ENCODE data around the gene DGLUCY.
"Not testable (repeated sequence)": the region's sequence is repeated elsewhere in the genome, so short reads cannot be mapped to it uniquely, and the experiment has no call there.

DGLUCY gene

GRCh38 chr14:91254461-91254860, 140.6 kb downstream of the DGLUCY start:
- no peak for DNase-seq (ENCODE audit: low read depth in 2 of 3, low spot score in 2 of 3)

GRCh38 chr14:91255026-91255695, 141.3 kb downstream of the DGLUCY start:
- DNase-seq (ENCODE audit: low read depth in 2 of 3, low spot score in 2 of 3) = no peak

- DNase-seq (ENCODE audit: low read depth in 2 of 3, low spot score in 2 of 3) = no peak
These were observed 142.8 kb downstream of the DGLUCY start for GRCh38 chr14:91256661-91257060.

GRCh38 chr14:91257328-91258010, 143.6 kb downstream of the DGLUCY start:
- no peak for DNase-seq (ENCODE audit: low read depth in 2 of 3, low spot score in 2 of 3)

GRCh38 chr14:91258011-91258618, 144.2 kb downstream of the DGLUCY start:
- no peak for DNase-seq (ENCODE audit: low read depth in 2 of 3, low spot score in 2 of 3)

GRCh38 chr14:91258876-91259275, 145.0 kb downstream of the DGLUCY start:
- DNase-seq (ENCODE audit: low read depth in 2 of 3, low spot score in 2 of 3) = no peak

GRCh38 chr14:91261115-91261514, 147.2 kb downstream of the DGLUCY start:
- DNase-seq (ENCODE audit: low read depth in 2 of 3, low spot score in 2 of 3) = no peak

- no peak for DNase-seq (ENCODE audit: low read depth in 2 of 3, low spot score in 2 of 3)
These were observed 148.2 kb downstream of the DGLUCY start for GRCh38 chr14:91261986-91262549.

GRCh38 chr14:91263329-91263728, 149.5 kb downstream of the DGLUCY start:
- no peak for DNase-seq (ENCODE audit: low read depth in 2 of 3, low spot score in 2 of 3)

GRCh38 chr14:91264151-91265150, 150.6 kb downstream of the DGLUCY start:
- DNase-seq (ENCODE audit: low read depth in 2 of 3, low spot score in 2 of 3) = no peak

GRCh38 chr14:91265404-91265803, 151.5 kb downstream of the DGLUCY start:
- no peak for DNase-seq (ENCODE audit: low read depth in 2 of 3, low spot score in 2 of 3)

- DNase-seq (ENCODE audit: low read depth in 2 of 3, low spot score in 2 of 3) = not testable (repeated sequence)
These were observed 152.4 kb downstream of the DGLUCY start for GRCh38 chr14:91266276-91266675.

- no peak for DNase-seq (ENCODE audit: low read depth in 2 of 3, low spot score in 2 of 3)
These were observed 154.1 kb downstream of the DGLUCY start for GRCh38 chr14:91267965-91268437.

GRCh38 chr14:91269076-91269991, 155.5 kb downstream of the DGLUCY start:
- no peak for DNase-seq (ENCODE audit: low read depth in 2 of 3, low spot score in 2 of 3)

GRCh38 chr14:91270188-91270587, 156.3 kb downstream of the DGLUCY start:
- DNase-seq (ENCODE audit: low read depth in 2 of 3, low spot score in 2 of 3) = no peak

GRCh38 chr14:91270619-91271018, 156.7 kb downstream of the DGLUCY start:
- DNase-seq (ENCODE audit: low read depth in 2 of 3, low spot score in 2 of 3) = no peak

GRCh38 chr14:91271639-91272038, 157.8 kb downstream of the DGLUCY start:
- no peak for DNase-seq (ENCODE audit: low read depth in 2 of 3, low spot score in 2 of 3)

- DNase-seq (ENCODE audit: low read depth in 2 of 3, low spot score in 2 of 3) = no peak
These were observed 158.7 kb downstream of the DGLUCY start for GRCh38 chr14:91272341-91273272.
